ENCODE measurements around the gene FOXI2.

- TF ChIP-seq, protein P1, sequence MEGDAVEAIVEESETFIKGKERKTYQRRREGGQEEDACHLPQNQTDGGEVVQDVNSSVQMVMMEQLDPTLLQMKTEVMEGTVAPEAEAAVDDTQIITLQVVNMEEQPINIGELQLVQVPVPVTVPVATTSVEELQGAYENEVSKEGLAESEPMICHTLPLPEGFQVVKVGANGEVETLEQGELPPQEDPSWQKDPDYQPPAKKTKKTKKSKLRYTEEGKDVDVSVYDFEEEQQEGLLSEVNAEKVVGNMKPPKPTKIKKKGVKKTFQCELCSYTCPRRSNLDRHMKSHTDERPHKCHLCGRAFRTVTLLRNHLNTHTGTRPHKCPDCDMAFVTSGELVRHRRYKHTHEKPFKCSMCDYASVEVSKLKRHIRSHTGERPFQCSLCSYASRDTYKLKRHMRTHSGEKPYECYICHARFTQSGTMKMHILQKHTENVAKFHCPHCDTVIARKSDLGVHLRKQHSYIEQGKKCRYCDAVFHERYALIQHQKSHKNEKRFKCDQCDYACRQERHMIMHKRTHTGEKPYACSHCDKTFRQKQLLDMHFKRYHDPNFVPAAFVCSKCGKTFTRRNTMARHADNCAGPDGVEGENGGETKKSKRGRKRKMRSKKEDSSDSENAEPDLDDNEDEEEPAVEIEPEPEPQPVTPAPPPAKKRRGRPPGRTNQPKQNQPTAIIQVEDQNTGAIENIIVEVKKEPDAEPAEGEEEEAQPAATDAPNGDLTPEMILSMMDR (IDR thresholded peaks at IDR 0.05 in 4 of 5, conservative IDR thresholded peaks at IDR 0.05 in 1 of 5), result no peak
- no peak for TF ChIP-seq POLR2A (IDR thresholded peaks at IDR 0.05)
These were observed 2.9 kb downstream of the FOXI2 start for GRCh38 chr10:127739908-127740307.
